Activated CD4-positive, alpha-beta T cell treated with anti-CD3 and anti-CD28 coated beads for 36 hours (primary cell): ENCODE results near the gene FGF12. TPM values are rescaled to one million over a fixed set of nuclear protein-coding genes. Genes with fewer than 3 reads are reported as not detected.
"Not testable (repeated sequence)": the region's sequence is repeated elsewhere in the genome, so short reads cannot be mapped to it uniquely, and the experiment has no call there.

ENCODE experiments used
- ATAC-seq: fragments of 200-7000 bp; cut with Tn5 transposase; one replicate; pipeline ENCODE4 v1.10.0; 2021; ENCODE audit warnings: mild to moderate bottlenecking, moderate library complexity
- CTCF ChIA-PET: fragments of 350-600 bp; sonication (Branson Sonifier 250); formaldehyde crosslinking; loops from one replicate; lab custom pipeline; 2021; ENCODE audit warnings: antibody characterized with exemption; lab: Charles Lee
- POLR2A ChIA-PET: fragments of 350-600 bp; sonication (Branson Sonifier 250); formaldehyde crosslinking; loops from one replicate; lab custom pipeline; 2021; ENCODE audit warnings: antibody characterized with exemption, inconsistent platforms; lab: Charles Lee
- DNase-seq: peaks from one replicate; pipeline ENCODE4 v3.0.0-alpha.2; 2020
- H3K27ac Mint-ChIP-seq: one replicate; pipeline ENCODE4 v1.8.0; 2021; ENCODE audit warnings: mixed read lengths
- H3K27me3 Mint-ChIP-seq: one replicate; pipeline ENCODE4 v1.8.0; 2021; ENCODE audit warnings: mixed read lengths
- H3K36me3 Mint-ChIP-seq: one replicate; pipeline ENCODE4 v1.8.0; 2021; ENCODE audit warnings: low read depth, mixed read lengths
- H3K4me1 Mint-ChIP-seq: one replicate; pipeline ENCODE4 v1.8.0; 2021; ENCODE audit warnings: mixed read lengths
- H3K4me3 Mint-ChIP-seq: one replicate; pipeline ENCODE4 v1.8.0; 2021; ENCODE audit warnings: mild to moderate bottlenecking, moderate library complexity, mixed read lengths
- H3K9me3 Mint-ChIP-seq: one replicate; pipeline ENCODE4 v1.8.0; 2021; ENCODE audit warnings: low read depth, mixed read lengths
- intact Hi-C, 2 experiments: fragments of 100-400 bp; cut with DNase I in 1 of 2; cut with micrococcal nuclease in 1 of 2; formaldehyde crosslinking; loops; one replicate each; pipeline versions ENCODE4 v1.14.2 to v1.15.1; 2022 to 2024; cut with DNase I, micrococcal nuclease
- total RNA-seq, 2 experiments: library from RNA; stranded (reverse); gene quantifications; one replicate each; pipeline ENCODE4 v1.2.3, GENCODE V29; 2021

Gene FGF12
- total RNA-seq, 2 experiments from 2014 or later = not detected

DNA sequence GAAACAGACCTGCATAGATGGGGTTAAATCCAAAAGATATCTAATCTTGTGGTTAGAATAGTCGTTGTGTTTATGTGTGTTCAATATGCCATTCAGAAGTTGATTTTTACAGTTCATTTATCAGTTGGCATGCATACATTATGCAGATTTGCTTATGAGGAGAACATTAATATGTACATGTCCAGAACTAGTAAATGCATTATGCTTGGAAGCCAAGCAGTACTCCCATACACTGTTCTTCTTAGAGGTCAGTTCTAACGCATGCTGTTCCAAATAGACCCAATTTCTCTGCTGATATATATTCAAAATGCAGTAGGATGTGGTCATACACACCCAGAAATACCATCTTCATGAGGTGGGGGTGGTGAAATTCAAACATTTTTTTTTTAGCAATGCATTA, 956 bp downstream of the FGF12 start:
- intact Hi-C loops = no loop called here
- H3K27me3 Mint-ChIP-seq = peaks cover 28% of the 10 kb centered on the region
- ChIA-PET CTCF (interaction anchor here (0.6 kb wide), 1 partner anchor 89 kb away, joined by 4 read pairs; no protein-coding TSS in a partner anchor), POLR2A (no interaction called here)
- ATAC-seq = no peak
- no peak overlapping the region for H3K4me3 Mint-ChIP-seq
- peaks cover 3% of the 10 kb centered on the region for H3K4me1 Mint-ChIP-seq
- no peaks in the 10 kb centered on the region for H3K9me3 Mint-ChIP-seq
- H3K36me3 Mint-ChIP-seq = no peaks in the 10 kb centered on the region
- no peak for DNase-seq
- H3K27ac Mint-ChIP-seq = no peak overlapping the region

- peaks cover 7% of the 10 kb centered on the region for H3K27me3 Mint-ChIP-seq
Measured at GRCh38 chr3:192719964-192720363, 7.4 kb downstream of the FGF12 start.

DNA sequence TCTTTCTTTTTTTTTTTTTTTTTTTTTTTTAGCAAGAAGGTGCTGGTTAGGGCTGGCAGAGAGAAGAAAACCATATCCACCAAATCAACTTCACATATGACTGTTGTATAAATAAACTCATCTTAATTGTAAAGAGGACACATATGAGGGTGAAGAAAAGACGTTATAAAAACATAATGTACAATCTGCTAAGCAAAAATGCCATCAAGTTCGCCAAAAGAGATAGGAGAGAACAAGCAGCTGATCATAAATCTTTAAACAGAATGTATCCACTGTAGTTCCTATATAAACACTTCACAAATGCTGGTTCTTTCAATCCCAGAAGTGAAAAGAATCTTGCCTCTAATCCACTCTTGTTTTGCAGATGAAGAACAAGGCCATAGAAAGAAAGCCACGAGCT, 9.2 kb downstream of the FGF12 start:
- CTCF ChIA-PET = interaction anchor here (0.9 kb wide), 1 partner anchor 13 kb away, joined by 3 read pairs; no protein-coding TSS in a partner anchor
- no peak for ATAC-seq
- Mint-ChIP-seq H3K4me3 (no peak overlapping the region), H3K36me3 (no peaks in the 10 kb centered on the region), H3K27me3 (peaks cover 7% of the 10 kb centered on the region), H3K4me1 (no peaks in the 10 kb centered on the region), H3K27ac (no peak overlapping the region), H3K9me3 (no peaks in the 10 kb centered on the region)
- POLR2A ChIA-PET = no interaction called here
- no peak for DNase-seq
- intact Hi-C loops = no loop called here

More at GRCh38 chr3:192719964-192720363, 7.4 kb downstream of the FGF12 start:
- H3K36me3 Mint-ChIP-seq = no peaks in the 10 kb centered on the region
- ChIA-PET POLR2A (no interaction called here), CTCF (no interaction called here)
- no peak overlapping the region for H3K27ac Mint-ChIP-seq
- intact Hi-C loops = no loop called here
- DNase-seq (no peak), ATAC-seq (no peak)
- H3K4me1 Mint-ChIP-seq = no peaks in the 10 kb centered on the region
- H3K9me3 Mint-ChIP-seq = no peaks in the 10 kb centered on the region
- H3K4me3 Mint-ChIP-seq = no peak overlapping the region

DNA sequence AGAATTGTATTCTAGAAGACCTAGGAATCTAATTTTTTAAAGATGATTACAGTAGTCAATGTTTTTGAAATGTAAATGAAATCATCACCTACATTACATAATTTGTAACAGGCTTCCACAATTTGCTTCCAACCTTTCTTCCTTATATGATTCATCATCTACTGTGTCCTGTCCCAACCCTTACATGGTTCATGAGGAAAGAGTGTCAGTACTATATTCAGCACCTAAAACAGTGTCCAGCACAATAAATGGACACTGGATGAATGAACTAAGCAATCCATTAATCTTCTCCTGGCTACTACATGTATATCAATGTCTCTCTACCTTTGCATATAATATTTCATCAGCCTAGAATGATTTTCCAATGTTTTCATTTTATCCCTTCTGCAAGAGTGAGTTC, 12.2 kb downstream of the FGF12 start:
- Mint-ChIP-seq H3K36me3 (no peaks in the 10 kb centered on the region), H3K27me3 (no peaks in the 10 kb centered on the region), H3K4me1 (no peaks in the 10 kb centered on the region), H3K4me3 (no peak overlapping the region), H3K9me3 (peaks cover 7% of the 10 kb centered on the region), H3K27ac (no peak overlapping the region)
- DNase-seq (no peak), ATAC-seq (no peak)
- ChIA-PET CTCF (no interaction called here), POLR2A (no interaction called here)
- intact Hi-C loops = no loop called here

DNA sequence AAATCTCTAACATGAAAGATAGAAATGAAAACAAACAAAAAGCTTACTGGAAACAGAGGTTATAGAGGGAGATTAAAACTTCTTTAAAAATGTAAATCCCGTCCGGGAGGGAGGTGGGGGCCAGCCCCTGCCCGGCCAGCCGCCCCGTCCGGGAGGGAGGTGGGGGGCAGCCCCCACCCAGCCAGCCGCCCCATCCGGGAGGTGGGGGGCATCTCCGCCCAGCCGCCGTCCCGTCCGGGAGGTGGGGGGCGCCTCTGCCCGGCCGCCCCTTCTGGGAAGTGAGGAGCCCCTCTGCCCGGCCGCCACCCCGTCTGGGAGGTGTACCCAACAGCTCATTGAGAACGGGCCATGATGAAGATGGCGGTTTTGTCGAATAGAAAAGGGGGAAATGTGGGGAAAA, 16.2 kb downstream of the FGF12 start:
- H3K36me3 Mint-ChIP-seq, H3K27ac Mint-ChIP-seq, DNase-seq: not testable (repeated sequence)

DNA sequence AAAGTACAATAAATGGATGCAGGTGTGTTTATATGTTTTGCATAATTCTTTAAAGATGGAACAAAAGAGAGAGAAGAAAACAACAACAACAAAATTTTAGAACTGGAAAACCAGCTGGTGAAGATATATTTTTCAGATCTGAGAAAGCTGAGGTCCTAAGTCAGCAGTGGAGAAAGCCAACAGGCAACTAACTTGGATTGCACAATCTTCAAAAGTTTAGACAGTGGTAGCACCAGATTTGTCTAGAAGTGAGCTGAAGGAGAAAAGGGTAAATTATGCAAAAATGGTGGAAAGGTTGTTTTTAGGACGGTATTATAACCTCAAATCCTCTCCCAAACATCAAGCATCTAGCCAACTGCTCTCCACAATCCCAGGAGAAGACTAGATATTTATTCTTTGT, 17.0 kb downstream of the FGF12 start:
- DNase-seq = no peak
- POLR2A ChIA-PET = no interaction called here
- H3K27me3 Mint-ChIP-seq = peaks cover 2% of the 10 kb centered on the region
- no peaks in the 10 kb centered on the region for H3K4me1 Mint-ChIP-seq
- H3K36me3 Mint-ChIP-seq = no peaks in the 10 kb centered on the region
- intact Hi-C loops = no loop called here
- no peak overlapping the region for H3K27ac Mint-ChIP-seq
- no peak overlapping the region for H3K4me3 Mint-ChIP-seq
- H3K9me3 Mint-ChIP-seq = peaks cover 8% of the 10 kb centered on the region
- CTCF ChIA-PET = interaction anchor here (0.6 kb wide), 1 partner anchor 680 kb away, joined by 3 read pairs; no protein-coding TSS in a partner anchor
- ATAC-seq = no peak

More for the DNA sequence above, 16.2 kb downstream of the FGF12 start:
- H3K9me3 Mint-ChIP-seq, ATAC-seq, POLR2A ChIA-PET, H3K4me1 Mint-ChIP-seq, H3K4me3 Mint-ChIP-seq, intact Hi-C loops, H3K27me3 Mint-ChIP-seq: not testable (repeated sequence)
- CTCF ChIA-PET = interaction anchor here (0.6 kb wide), 1 partner anchor 681 kb away, joined by 3 read pairs; no protein-coding TSS in a partner anchor

GRCh38 chr3:192706272-192706671, 21.1 kb downstream of the FGF12 start:
- H3K27ac Mint-ChIP-seq = no peak overlapping the region
- no peak for DNase-seq

GRCh38 chr3:192700885-192701284, 26.5 kb downstream of the FGF12 start:
- Mint-ChIP-seq H3K36me3 (no peaks in the 10 kb centered on the region), H3K27ac (no peak overlapping the region), H3K27me3 (peaks cover 2% of the 10 kb centered on the region), H3K4me3 (no peak overlapping the region), H3K4me1 (no peaks in the 10 kb centered on the region), H3K9me3 (peaks cover 3% of the 10 kb centered on the region)
- intact Hi-C loops = no loop called here
- ChIA-PET POLR2A (no interaction called here), CTCF (no interaction called here)
- DNase-seq (no peak), ATAC-seq (no peak)

More at GRCh38 chr3:192706272-192706671, 21.1 kb downstream of the FGF12 start:
- no peak for ATAC-seq
- H3K4me3 Mint-ChIP-seq = no peak overlapping the region
- peaks cover 5% of the 10 kb centered on the region for H3K9me3 Mint-ChIP-seq
- H3K36me3 Mint-ChIP-seq = no peaks in the 10 kb centered on the region
- H3K27me3 Mint-ChIP-seq = peaks cover 2% of the 10 kb centered on the region
- no peaks in the 10 kb centered on the region for H3K4me1 Mint-ChIP-seq
- ChIA-PET POLR2A (no interaction called here), CTCF (no interaction called here)
- intact Hi-C loops = no loop called here

GRCh38 chr3:192696943-192697587, 30.3 kb downstream of the FGF12 start:
- ChIA-PET CTCF (no interaction called here), POLR2A (no interaction called here)
- peaks cover 3% of the 10 kb centered on the region for H3K9me3 Mint-ChIP-seq
- H3K4me1 Mint-ChIP-seq = no peaks in the 10 kb centered on the region
- DNase-seq = no peak
- no peaks in the 10 kb centered on the region for H3K36me3 Mint-ChIP-seq
- no peak overlapping the region for H3K4me3 Mint-ChIP-seq
- no peak overlapping the region for H3K27ac Mint-ChIP-seq
- H3K27me3 Mint-ChIP-seq = peaks cover 2% of the 10 kb centered on the region
- intact Hi-C loops = no loop called here
- ATAC-seq = no peak

GRCh38 chr3:192687488-192688152, 39.7 kb downstream of the FGF12 start:
- intact Hi-C loops = no loop called here
- no peak for ATAC-seq
- H3K4me3 Mint-ChIP-seq = no peak overlapping the region
- CTCF ChIA-PET = no interaction called here
- no peaks in the 10 kb centered on the region for H3K4me1 Mint-ChIP-seq
- H3K9me3 Mint-ChIP-seq = peaks cover 11% of the 10 kb centered on the region
- no peak for DNase-seq
- no peaks in the 10 kb centered on the region for H3K36me3 Mint-ChIP-seq
- H3K27ac Mint-ChIP-seq = no peak overlapping the region
- H3K27me3 Mint-ChIP-seq = peaks cover 4% of the 10 kb centered on the region
- POLR2A ChIA-PET = no interaction called here

GRCh38 chr3:192685801-192686200, 41.5 kb downstream of the FGF12 start:
- CTCF ChIA-PET = no interaction called here
- ATAC-seq = no peak
- no peaks in the 10 kb centered on the region for H3K36me3 Mint-ChIP-seq
- peaks cover 4% of the 10 kb centered on the region for H3K27me3 Mint-ChIP-seq
- H3K9me3 Mint-ChIP-seq = peaks cover 8% of the 10 kb centered on the region
- POLR2A ChIA-PET = no interaction called here
- H3K4me1 Mint-ChIP-seq = no peaks in the 10 kb centered on the region
- DNase-seq = no peak
- H3K27ac Mint-ChIP-seq = no peak overlapping the region
- H3K4me3 Mint-ChIP-seq = no peak overlapping the region
- intact Hi-C loops = no loop called here

DNA sequence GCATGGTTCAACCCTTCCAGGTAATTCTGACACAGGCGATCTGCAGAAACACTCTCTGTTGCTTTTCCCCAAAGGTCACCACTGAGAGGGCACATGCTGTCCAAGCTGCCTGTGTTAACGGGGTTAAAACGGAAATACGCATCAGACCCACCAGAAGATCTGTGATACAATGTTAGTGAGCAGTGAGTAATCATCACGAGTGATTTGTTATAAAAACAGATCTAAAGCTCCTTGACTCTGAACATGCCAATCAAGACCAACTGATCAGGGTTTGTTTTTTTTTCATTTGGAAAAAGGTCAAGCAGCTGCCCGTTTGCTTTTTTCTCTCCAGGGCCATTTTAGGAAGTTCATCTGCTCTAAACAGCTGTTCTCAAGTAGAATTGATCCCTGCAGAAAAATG, 43.2 kb downstream of the FGF12 start:
- Mint-ChIP-seq H3K4me1 (no peaks in the 10 kb centered on the region), H3K4me3 (no peak overlapping the region), H3K27me3 (peaks cover 4% of the 10 kb centered on the region), H3K36me3 (no peaks in the 10 kb centered on the region), H3K9me3 (peaks cover 3% of the 10 kb centered on the region), H3K27ac (no peak overlapping the region)
- CTCF ChIA-PET = interaction anchor here (0.6 kb wide), 1 partner anchor 1150 kb away, joined by 4 read pairs; no protein-coding TSS in a partner anchor
- ATAC-seq = no peak
- intact Hi-C loops = no loop called here
- POLR2A ChIA-PET = no interaction called here
- no peak for DNase-seq
